SK-N-SH (cell line): ENCODE results near the gene ATXN10. TPM values are rescaled to one million over a fixed set of nuclear protein-coding genes. Genes with fewer than 3 reads are reported as not detected.

ENCODE experiments used
- CTCF ChIA-PET: fragments of 300-600, 350-600 bp; formaldehyde crosslinking; extraction: SDS; loops from one replicate; lab custom pipeline; 2021; lab: Yijun Ruan, JAX
- POLR2A ChIA-PET: fragments of 350-600 bp; sonication (Branson Sonifier 250); formaldehyde crosslinking; extraction: SDS; loops from one replicate; lab custom pipeline; 2020; ENCODE audit warnings: antibody characterized with exemption, inconsistent platforms; lab: Yijun Ruan, JAX
- DNase-seq: peaks from one replicate; pipeline ENCODE4 v3.0.0; 2012
- H2AFZ ChIP-seq: fragments of 200-600 bp; sonication (generic); 2 replicates; pipeline ENCODE4 v1.8.1; 2016; ENCODE audit warnings: antibody characterized with exemption, mild to moderate bottlenecking, low read depth
- H3F3A ChIP-seq: fragments of 200-600 bp; sonication (generic); replicated peaks from 2 replicates; pipeline ENCODE3; 2016; ENCODE audit warnings: antibody characterized with exemption, mild to moderate bottlenecking; ENCODE audit not compliant: insufficient read depth
- H3K27ac ChIP-seq, 2 experiments: fragments of 200-500 bp in 1 of 2; fragments of 200-600 bp in 1 of 2; sonication (Bioruptor generic) in 1 of 2; sonication (generic), shearing (Covaris generic) in 1 of 2; 2 replicates each; pipeline versions ENCODE4 v1.5.1 to v1.6.1; 2014 to 2016; ENCODE audit warnings: low read depth in 2 of 2, inconsistent platforms in 1 of 2, low read length in 1 of 2, mild to moderate bottlenecking in 1 of 2, mixed read lengths in 1 of 2
- H3K27me3 ChIP-seq: fragments of 200-600 bp; sonication (generic), shearing (Covaris generic); 2 replicates; pipeline ENCODE4 v1.6.1; 2016; ENCODE audit warnings: mixed run types; ENCODE audit not compliant: insufficient read depth
- H3K36me3 ChIP-seq, 2 experiments: fragments of 200-500 bp in 1 of 2; fragments of 200-600 bp in 1 of 2; sonication (Bioruptor generic) in 1 of 2; sonication (generic) in 1 of 2; replicated peaks in 1 of 2; 2 replicates each; pipeline versions ENCODE3 to v1.5.1; 2014 to 2016; ENCODE audit warnings: low read length in 1 of 2, mild to moderate bottlenecking in 1 of 2; ENCODE audit not compliant: insufficient read depth in 2 of 2, control insufficient read depth in 1 of 2
- H3K4me1 ChIP-seq, 2 experiments: fragments of 200-500 bp in 1 of 2; fragments of 200-600 bp in 1 of 2; sonication (Bioruptor generic) in 1 of 2; sonication (generic), shearing (Covaris generic) in 1 of 2; 2 replicates each; pipeline versions ENCODE4 v1.5.1 to v1.6.1; 2014 to 2016; ENCODE audit warnings: low read depth in 1 of 2, low read length in 1 of 2, mixed run types in 1 of 2; ENCODE audit not compliant: insufficient read depth in 2 of 2, control insufficient read depth in 1 of 2
- H3K4me2 ChIP-seq: fragments of 200-600 bp; sonication (generic), shearing (Covaris generic); 2 replicates; pipeline ENCODE4 v1.6.1; 2017; ENCODE audit warnings: mixed run types
- H3K4me3 ChIP-seq, 2 experiments: fragments of 200-500 bp in 1 of 2; fragments of 200-600 bp in 1 of 2; sonication (Bioruptor generic) in 1 of 2; sonication (generic), shearing (Covaris generic) in 1 of 2; 2 replicates each; pipeline versions ENCODE4 v1.5.1 to v1.8.1; 2014 to 2016; ENCODE audit warnings: low read depth in 2 of 2, inconsistent platforms in 1 of 2, low read length in 1 of 2, mild to moderate bottlenecking in 1 of 2, mixed read lengths in 1 of 2, moderate library complexity in 1 of 2
- H3K79me2 ChIP-seq: fragments of 200-600 bp; sonication (generic); 2 replicates; pipeline ENCODE4 v1.8.1; 2017; ENCODE audit warnings: mild to moderate bottlenecking; ENCODE audit not compliant: insufficient read depth
- H3K9ac ChIP-seq: fragments of 200-600 bp; sonication (generic); 2 replicates; pipeline ENCODE4 v1.6.1; 2017; ENCODE audit warnings: mixed run types
- H3K9me2 ChIP-seq: fragments of 200-600 bp; sonication (generic); 2 replicates; pipeline ENCODE4 v1.6.1; 2017; ENCODE audit warnings: mixed run types
- H3K9me3 ChIP-seq: fragments of 200-600 bp; sonication (generic); 2 replicates; pipeline ENCODE4 v1.6.1; 2017; ENCODE audit warnings: mixed run types, mild to moderate bottlenecking, moderate library complexity
- H4K20me1 ChIP-seq: fragments of 200-600 bp; sonication (generic); 2 replicates; pipeline ENCODE4 v1.6.1; 2017; ENCODE audit warnings: mild to moderate bottlenecking, mixed run types; ENCODE audit not compliant: insufficient read depth
- CHD2 ChIP-seq: fragments of 150-350 bp; IDR thresholded peaks from 2 replicates; pipeline ENCODE4 v1.6.1; 2018; ENCODE audit warnings: low read length; ENCODE audit not compliant: partially characterized antibody
- ELF1 ChIP-seq: IDR thresholded peaks from 2 replicates; pipeline ENCODE4 v1.4.0; 2012
- EP300 ChIP-seq, 2 experiments: IDR thresholded peaks; 2 replicates each; pipeline versions ENCODE4 v1.4.0 to v1.6.1; 2012; ENCODE audit warnings: borderline replicate concordance in 1 of 2, low read depth in 1 of 2, low read length in 1 of 2
- EZH2phosphoT487 ChIP-seq: fragments of 200-600 bp; sonication (generic); IDR thresholded peaks from 2 replicates; pipeline ENCODE4 v1.6.1; 2017; ENCODE audit warnings: low read depth, mixed run types, mild to moderate bottlenecking, antibody characterized with exemption, moderate library complexity, borderline replicate concordance
- FOSL2 ChIP-seq: IDR thresholded peaks from 2 replicates; pipeline ENCODE4 v1.4.0; 2012; ENCODE audit warnings: low read depth, mild to moderate bottlenecking, moderate library complexity, borderline replicate concordance
- FOXM1 ChIP-seq: IDR thresholded peaks from 2 replicates; pipeline ENCODE4 v1.4.0; 2012; ENCODE audit warnings: low read depth, mild to moderate bottlenecking
- GABPA ChIP-seq: IDR thresholded peaks from 2 replicates; pipeline ENCODE4 v1.4.0; 2012; ENCODE audit warnings: low read depth, mild to moderate bottlenecking
- GATA2 ChIP-seq: sonication (generic); formaldehyde crosslinking; IDR thresholded peaks from 2 replicates; pipeline ENCODE4 v1.5.0; 2020; ENCODE audit warnings: mild to moderate bottlenecking, missing genetic modification reagents
- JUND ChIP-seq: IDR thresholded peaks from 2 replicates; pipeline ENCODE4 v1.4.0; 2012
- NFIC ChIP-seq: IDR thresholded peaks from 2 replicates; pipeline ENCODE4 v1.4.0; 2012; ENCODE audit warnings: borderline replicate concordance
- PBX3 ChIP-seq: IDR thresholded peaks from 2 replicates; pipeline ENCODE4; 2012
- POLR2AphosphoS5 ChIP-seq: IDR thresholded peaks from 2 replicates; pipeline ENCODE4 v1.6.1; 2012; ENCODE audit warnings: low read depth, low read length
- RCOR1 ChIP-seq: fragments of 150-350 bp; IDR thresholded peaks from 2 replicates; pipeline ENCODE4 v1.6.1; 2017; ENCODE audit warnings: antibody characterized with exemption, low read length
- RFX5 ChIP-seq: IDR thresholded peaks from 2 replicates; pipeline ENCODE4 v1.6.1; 2012; ENCODE audit warnings: mild to moderate bottlenecking, improper control_type of control experiment, low read length
- RXRA ChIP-seq: IDR thresholded peaks from 2 replicates; pipeline ENCODE4 v1.4.0; 2012; ENCODE audit warnings: low read depth, mild to moderate bottlenecking, borderline replicate concordance
- SIN3A ChIP-seq: IDR thresholded peaks from 2 replicates; pipeline ENCODE4 v1.6.1; 2012; ENCODE audit warnings: low read depth, mild to moderate bottlenecking, low read length, moderate library complexity, borderline replicate concordance
- TCF12 ChIP-seq: IDR thresholded peaks from 2 replicates; pipeline ENCODE4 v1.4.0; 2012
- USF1 ChIP-seq: IDR thresholded peaks from 2 replicates; pipeline ENCODE4 v1.4.0; 2012; ENCODE audit warnings: low read depth, borderline replicate concordance
- ZBTB33 ChIP-seq: IDR thresholded peaks from 2 replicates; pipeline ENCODE4 v1.4.0; 2012; ENCODE audit warnings: low read depth, borderline replicate concordance
- WGBS: methylation state at CpG from one replicate; pipeline ENCODE4 v1.1.6; 2017; ENCODE audit warnings: low lambda C conversion rate; 5-methylcytosine and 5-hydroxymethylcytosine counted together
- polyA plus RNA-seq, 3 experiments: library from polyadenylated mRNA; depleted of rRNA; stranded (reverse); fragments of >200 nt; gene quantifications; 2 replicates each; pipeline ENCODE4 v1.2.3, GENCODE V29; 2012

Gene ATXN10
- polyA plus RNA-seq, 1 of the 3 experiments (the other 2 are of a cell fraction) = 202 TPM

- ChIA-PET POLR2A (no interaction called here), CTCF (interaction anchor here (1.2 kb wide), 1 partner anchor 13 kb away, joined by 4 read pairs; no protein-coding TSS in a partner anchor)
- peaks cover 0 to 8% of the 10 kb centered on the region in 2 experiments; a peak in 1 of 4 replicates for H3K4me1 ChIP-seq
- H3K9ac ChIP-seq = no peak overlapping the region
- 91% methylated on average over 4 of the region's 4 CpGs for WGBS
- DNase-seq = no peak
- no peak for TF ChIP-seq ZBTB33
- TF ChIP-seq RCOR1 = no peak
- peaks cover 11% of the 10 kb centered on the region for H3F3A ChIP-seq
- no peak overlapping the region for H3K27ac ChIP-seq
- no peak overlapping the region for H3K4me2 ChIP-seq
- peaks cover 11% of the 10 kb centered on the region for H3K9me3 ChIP-seq
- H3K27me3 ChIP-seq = no peaks in the 10 kb centered on the region
- H4K20me1 ChIP-seq = peaks cover 7% of the 10 kb centered on the region
- peaks cover 31 to 40% of the 10 kb centered on the region in 2 experiments for H3K36me3 ChIP-seq
- no peak overlapping the region for H3K4me3 ChIP-seq
- H3K9me2 ChIP-seq = no peaks in the 10 kb centered on the region
- no peak overlapping the region for H2AFZ ChIP-seq
- H3K79me2 ChIP-seq = peaks cover 35% of the 10 kb centered on the region; the same call in 1 of the 2 replicates
Observed at GRCh38 chr22:45802054-45802453, 130.4 kb downstream of the ATXN10 start.

GRCh38 chr22:45804319-45804985, 132.8 kb downstream of the ATXN10 start:
- Histone ChIP-seq H4K20me1 (peaks cover 9% of the 10 kb centered on the region), H3K4me3 (no peak overlapping the region), H3K9ac (no peak overlapping the region), H3K79me2 (peaks cover 31% of the 10 kb centered on the region), H3K9me2 (no peaks in the 10 kb centered on the region), H3K27me3 (no peaks in the 10 kb centered on the region), H3K27ac (peak overlapping the region in 1 of 2 experiments; percentile 68; a peak in 2 of 4 replicates), H3F3A (peaks cover 7% of the 10 kb centered on the region), H3K36me3 (peaks cover 23 to 35% of the 10 kb centered on the region in 2 experiments), H3K9me3 (no peaks in the 10 kb centered on the region), H3K4me1 (peaks cover 0 to 8% of the 10 kb centered on the region in 2 experiments; a peak in 2 of 4 replicates), H3K4me2 (no peak overlapping the region), H2AFZ (no peak overlapping the region)
- WGBS = 82% methylated on average over 6 of the region's 6 CpGs
- POLR2A ChIA-PET = no interaction called here
- CTCF ChIA-PET = interaction anchor here (0.5 kb wide), 1 partner anchor 692 kb away, joined by 3 read pairs; no protein-coding TSS in a partner anchor
- TF ChIP-seq TCF12 = 0 out of 2 replicates have a peak, but pooled peaks have one; percentile 30
- no peak for TF ChIP-seq RCOR1
- no peak for DNase-seq

GRCh38 chr22:45804986-45805325, 133.3 kb downstream of the ATXN10 start:
- 15% methylated on average over 3 of the region's 3 CpGs for WGBS
- H3K4me2 ChIP-seq = peak overlapping the region; percentile 15; the same call in 1 of the 2 replicates
- peaks cover 19 to 39% of the 10 kb centered on the region in 2 experiments for H3K36me3 ChIP-seq
- no peak for DNase-seq
- H2AFZ ChIP-seq = no peak overlapping the region
- H3K4me3 ChIP-seq = no peak overlapping the region
- peaks cover 0 to 8% of the 10 kb centered on the region in 2 experiments; a peak in 2 of 4 replicates for H3K4me1 ChIP-seq
- ChIA-PET CTCF (no interaction called here), POLR2A (no interaction called here)
- no peaks in the 10 kb centered on the region for H3K9me3 ChIP-seq
- H3F3A ChIP-seq = peaks cover 4% of the 10 kb centered on the region
- peaks cover 10% of the 10 kb centered on the region for H4K20me1 ChIP-seq
- H3K27me3 ChIP-seq = no peaks in the 10 kb centered on the region
- H3K27ac ChIP-seq = peak overlapping the region in 1 of 2 experiments; percentile 68; a peak in 2 of 4 replicates
- H3K9ac ChIP-seq = no peak overlapping the region
- no peaks in the 10 kb centered on the region for H3K9me2 ChIP-seq
- peaks cover 26% of the 10 kb centered on the region for H3K79me2 ChIP-seq
- TF ChIP-seq TCF12 (peak; percentile 73), NFIC (peak; percentile 46; the same call in 1 of the 2 replicates), GATA2 (CRISPR knock-in tag) (no peak), CHD2 (no peak), RXRA (no peak; the same call in 1 of the 2 replicates), EP300 (IDR thresholded peaks at IDR 0.05; ENCODE audit: borderline replicate concordance in 1 of 2, low read depth in 1 of 2, low read length in 1 of 2) (peak in 1 of 2 experiments; percentile 46; a peak in 1 of 4 replicates), JUND (peak; percentile 83), SIN3A (no peak), FOSL2 (peak; percentile 82; the same call in 1 of the 2 replicates), EZH2phosphoT487 (no peak), PBX3 (peak; percentile 63), USF1 (no peak), RFX5 (no peak), GABPA (no peak), POLR2AphosphoS5 (no peak; the same call in 1 of the 2 replicates), ELF1 (no peak), FOXM1 (no peak)
